ENCODE data around the gene CSMD2.

DNA sequence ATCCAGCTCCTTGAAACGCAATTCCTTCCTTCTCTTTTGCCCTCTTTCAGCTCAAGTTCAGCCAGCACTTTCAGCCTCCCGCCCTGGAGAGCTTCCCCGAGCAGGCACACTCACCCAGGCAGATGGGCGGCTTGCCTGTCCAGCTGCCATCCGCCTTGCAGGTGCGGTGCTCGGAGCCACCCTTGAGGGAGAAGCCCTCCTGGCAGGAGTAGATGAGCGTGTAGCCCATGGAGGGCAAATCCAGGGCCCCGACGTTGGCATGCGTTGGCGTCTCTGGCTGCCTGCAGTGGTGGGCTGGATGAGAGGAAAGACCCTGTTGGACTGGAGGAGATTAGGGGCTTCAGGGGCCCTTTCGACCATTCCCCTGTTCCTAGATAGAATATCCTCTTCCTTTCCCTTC, 632.1 kb downstream of the CSMD2 start:
- TF ChIP-seq, protein P1, sequence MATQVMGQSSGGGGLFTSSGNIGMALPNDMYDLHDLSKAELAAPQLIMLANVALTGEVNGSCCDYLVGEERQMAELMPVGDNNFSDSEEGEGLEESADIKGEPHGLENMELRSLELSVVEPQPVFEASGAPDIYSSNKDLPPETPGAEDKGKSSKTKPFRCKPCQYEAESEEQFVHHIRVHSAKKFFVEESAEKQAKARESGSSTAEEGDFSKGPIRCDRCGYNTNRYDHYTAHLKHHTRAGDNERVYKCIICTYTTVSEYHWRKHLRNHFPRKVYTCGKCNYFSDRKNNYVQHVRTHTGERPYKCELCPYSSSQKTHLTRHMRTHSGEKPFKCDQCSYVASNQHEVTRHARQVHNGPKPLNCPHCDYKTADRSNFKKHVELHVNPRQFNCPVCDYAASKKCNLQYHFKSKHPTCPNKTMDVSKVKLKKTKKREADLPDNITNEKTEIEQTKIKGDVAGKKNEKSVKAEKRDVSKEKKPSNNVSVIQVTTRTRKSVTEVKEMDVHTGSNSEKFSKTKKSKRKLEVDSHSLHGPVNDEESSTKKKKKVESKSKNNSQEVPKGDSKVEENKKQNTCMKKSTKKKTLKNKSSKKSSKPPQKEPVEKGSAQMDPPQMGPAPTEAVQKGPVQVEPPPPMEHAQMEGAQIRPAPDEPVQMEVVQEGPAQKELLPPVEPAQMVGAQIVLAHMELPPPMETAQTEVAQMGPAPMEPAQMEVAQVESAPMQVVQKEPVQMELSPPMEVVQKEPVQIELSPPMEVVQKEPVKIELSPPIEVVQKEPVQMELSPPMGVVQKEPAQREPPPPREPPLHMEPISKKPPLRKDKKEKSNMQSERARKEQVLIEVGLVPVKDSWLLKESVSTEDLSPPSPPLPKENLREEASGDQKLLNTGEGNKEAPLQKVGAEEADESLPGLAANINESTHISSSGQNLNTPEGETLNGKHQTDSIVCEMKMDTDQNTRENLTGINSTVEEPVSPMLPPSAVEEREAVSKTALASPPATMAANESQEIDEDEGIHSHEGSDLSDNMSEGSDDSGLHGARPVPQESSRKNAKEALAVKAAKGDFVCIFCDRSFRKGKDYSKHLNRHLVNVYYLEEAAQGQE (IDR thresholded peaks at IDR 0.05; ENCODE audit: insufficient read depth in 1 of 2, low read depth in 2 of 2, low read length in 2 of 2), result no peak
- TF ChIP-seq POLR2AphosphoS5 (IDR thresholded peaks at IDR 0.05; ENCODE audit: low read depth, low read length) (no peak), TAF1 (IDR thresholded peaks at IDR 0.05; ENCODE audit: borderline replicate concordance, insufficient read depth, low read length) (no peak)

All from PFSK-1 (cell line).